Measurements from ENCODE around the gene PPP1CA. TPM values are rescaled to one million over a fixed set of nuclear protein-coding genes. Genes with fewer than 3 reads are reported as not detected.

The PPP1CA gene
- total RNA-seq, 3 donors from 2014 or later (not counting 1 experiment from before 2014, with no cell fraction given) = 222 to 245 (median 233) TPM

GRCh38 chr11:67419325-67420049 is 17.8 kb upstream of the PPP1CA start:
- no peak for TF ChIP-seq CTCF (IDR thresholded peaks at IDR 0.05)
- Histone ChIP-seq H3K4me3 (ENCODE audit: low read length) (no peak overlapping the region), H3K27me3 (ENCODE audit: control insufficient read depth, insufficient read depth, low read length) (no peaks in the 10 kb centered on the region), H3K4me1 (ENCODE audit: control insufficient read depth, insufficient read depth, low read length) (peaks cover 68% of the 10 kb centered on the region), H3K27ac (ENCODE audit: low read length) (peak overlapping the region; percentile 79), H3K9me3 (ENCODE audit: control insufficient read depth, insufficient read depth, low read length) (no peaks in the 10 kb centered on the region), H3K36me3 (ENCODE audit: control insufficient read depth, insufficient read depth, low read length) (no peaks in the 10 kb centered on the region)
- Mint-ChIP-seq H3K9me3 (no peaks in the 10 kb centered on the region), H3K27me3 (ENCODE audit: low read depth in 2 of 2) (no peaks in the 10 kb centered on the region), H3K4me1 (peaks cover 16 to 69% of the 10 kb centered on the region in 2 donors), H3K4me3 (peak overlapping the region; percentile 79), H3K36me3 (no peaks in the 10 kb centered on the region), H3K27ac (peak overlapping the region; percentile 83 to 87)
- intact Hi-C loops (cut with micrococcal nuclease) = loop anchor here (2.0 kb wide), 1 partner anchor 17 kb away; no protein-coding TSS in a partner anchor
- WGBS (ENCODE audit: insufficient coverage) = 84% methylated on average over 21 of the region's 21 CpGs
- DNase-seq (no peak), ATAC-seq (no peak)

- no peaks in the 10 kb centered on the region for H3K27me3 Mint-ChIP-seq (ENCODE audit: low read depth in 2 of 2)
- no peak for TF ChIP-seq CTCF (IDR thresholded peaks at IDR 0.05)
- DNase-seq = peak in 1 of 2 donors; percentile 70
- peaks cover 18 to 69% of the 10 kb centered on the region in 2 donors for H3K4me1 Mint-ChIP-seq
- 31% methylated on average over 26 of the region's 26 CpGs for WGBS (ENCODE audit: insufficient coverage)
- Histone ChIP-seq H3K36me3 (ENCODE audit: control insufficient read depth, insufficient read depth, low read length) (no peaks in the 10 kb centered on the region), H3K27me3 (ENCODE audit: control insufficient read depth, insufficient read depth, low read length) (no peaks in the 10 kb centered on the region), H3K4me1 (ENCODE audit: control insufficient read depth, insufficient read depth, low read length) (peaks cover 71% of the 10 kb centered on the region), H3K27ac (ENCODE audit: low read length) (peak overlapping the region; percentile 43), H3K9me3 (ENCODE audit: control insufficient read depth, insufficient read depth, low read length) (no peaks in the 10 kb centered on the region), H3K4me3 (ENCODE audit: low read length) (no peak overlapping the region)
- H3K4me3 Mint-ChIP-seq = peak overlapping the region; percentile 77
- H3K27ac Mint-ChIP-seq = peak overlapping the region; percentile 83 to 87
- no peak for ATAC-seq
- intact Hi-C loops (cut with micrococcal nuclease) = no loop called here
- H3K9me3 Mint-ChIP-seq = no peaks in the 10 kb centered on the region
- no peaks in the 10 kb centered on the region for H3K36me3 Mint-ChIP-seq
Measured at GRCh38 chr11:67418476-67419281, 17.0 kb upstream of the PPP1CA start.

- no peaks in the 10 kb centered on the region for H3K9me3 Mint-ChIP-seq
- ATAC-seq (no peak), DNase-seq (no peak)
- H3K27me3 ChIP-seq (ENCODE audit: control insufficient read depth, insufficient read depth, low read length) = no peaks in the 10 kb centered on the region
- H3K27ac ChIP-seq (ENCODE audit: low read length) = peak overlapping the region; percentile 48
- H3K4me1 Mint-ChIP-seq = peaks cover 30 to 73% of the 10 kb centered on the region in 2 donors
- no peak overlapping the region for H3K4me3 ChIP-seq (ENCODE audit: low read length)
- H3K4me3 Mint-ChIP-seq = peak overlapping the region; percentile 21
- no peaks in the 10 kb centered on the region for H3K36me3 ChIP-seq (ENCODE audit: control insufficient read depth, insufficient read depth, low read length)
- intact Hi-C loops (cut with micrococcal nuclease) = no loop called here
- H3K36me3 Mint-ChIP-seq = no peaks in the 10 kb centered on the region
- TF ChIP-seq CTCF (IDR thresholded peaks at IDR 0.05) = no peak
- peak overlapping the region in 1 of 2 donors; percentile 87 for H3K27ac Mint-ChIP-seq
- 87% methylated on average over 12 of the region's 12 CpGs for WGBS (ENCODE audit: insufficient coverage)
- peaks cover 84% of the 10 kb centered on the region for H3K4me1 ChIP-seq (ENCODE audit: control insufficient read depth, insufficient read depth, low read length)
- H3K27me3 Mint-ChIP-seq (ENCODE audit: low read depth in 2 of 2) = no peaks in the 10 kb centered on the region
- no peaks in the 10 kb centered on the region for H3K9me3 ChIP-seq (ENCODE audit: control insufficient read depth, insufficient read depth, low read length)
Measured at GRCh38 chr11:67417425-67417824, 15.8 kb upstream of the PPP1CA start.
